ENCODE results near the gene HMX1.

HMX1 gene

GRCh38 chr4:8836664-8837171 is 34.9 kb downstream of the HMX1 start:
- no peak for DNase-seq (ENCODE audit: low read depth)
- no peak overlapping the region for H3K4me3 ChIP-seq (ENCODE audit: low read depth, low read length)
- TF ChIP-seq MYC (IDR thresholded peaks at IDR 0.05; ENCODE audit: low read depth, low read length), result no peak
- no peak for TF ChIP-seq POLR2A (IDR thresholded peaks at IDR 0.05; ENCODE audit: extremely low read depth, insufficient read length)
- no peak for TF ChIP-seq CTCF (IDR thresholded peaks at IDR 0.05; ENCODE audit: low read depth, low read length)

GRCh38 chr4:8835521-8836365 is 35.9 kb downstream of the HMX1 start:
- TF ChIP-seq CTCF (IDR thresholded peaks at IDR 0.05; ENCODE audit: low read depth, low read length), result no peak
- no peak for TF ChIP-seq MYC (IDR thresholded peaks at IDR 0.05; ENCODE audit: low read depth, low read length)
- no peak for TF ChIP-seq MAX (IDR thresholded peaks at IDR 0.05; ENCODE audit: low read depth, low read length)
- no peak for TF ChIP-seq POLR2A (IDR thresholded peaks at IDR 0.05; ENCODE audit: extremely low read depth, insufficient read length)
- H3K4me3 ChIP-seq (ENCODE audit: low read depth, low read length), result no peak overlapping the region
- no peak for DNase-seq (ENCODE audit: low read depth)

GRCh38 chr4:8834681-8835220 is 36.9 kb downstream of the HMX1 start:
- TF ChIP-seq MYC (IDR thresholded peaks at IDR 0.05; ENCODE audit: low read depth, low read length), result no peak
- no peak for TF ChIP-seq CTCF (IDR thresholded peaks at IDR 0.05; ENCODE audit: low read depth, low read length)
- TF ChIP-seq POLR2A (IDR thresholded peaks at IDR 0.05; ENCODE audit: extremely low read depth, insufficient read length), result no peak
- TF ChIP-seq MAX (IDR thresholded peaks at IDR 0.05; ENCODE audit: low read depth, low read length), result no peak
- no peak overlapping the region for H3K4me3 ChIP-seq (ENCODE audit: low read depth, low read length)
- DNase-seq (ENCODE audit: low read depth), result no peak

GRCh38 chr4:8832113-8832915 is 39.3 kb downstream of the HMX1 start:
- TF ChIP-seq MAX (IDR thresholded peaks at IDR 0.05; ENCODE audit: low read depth, low read length) (no peak), MYC (IDR thresholded peaks at IDR 0.05; ENCODE audit: low read depth, low read length) (no peak), POLR2A (IDR thresholded peaks at IDR 0.05; ENCODE audit: extremely low read depth, insufficient read length) (no peak), CTCF (IDR thresholded peaks at IDR 0.05; ENCODE audit: low read depth, low read length) (no peak)
- no peak overlapping the region for H3K4me3 ChIP-seq (ENCODE audit: low read depth, low read length)
- DNase-seq (ENCODE audit: low read depth), result no peak

GRCh38 chr4:8831221-8832112 is 40.2 kb downstream of the HMX1 start:
- no peak overlapping the region for H3K4me3 ChIP-seq (ENCODE audit: low read depth, low read length)
- no peak for DNase-seq (ENCODE audit: low read depth)
- TF ChIP-seq CTCF (IDR thresholded peaks at IDR 0.05; ENCODE audit: low read depth, low read length), result no peak
- TF ChIP-seq MYC (IDR thresholded peaks at IDR 0.05; ENCODE audit: low read depth, low read length), result no peak
- no peak for TF ChIP-seq POLR2A (IDR thresholded peaks at IDR 0.05; ENCODE audit: extremely low read depth, insufficient read length)
- TF ChIP-seq MAX (IDR thresholded peaks at IDR 0.05; ENCODE audit: low read depth, low read length), result no peak

All from NB4 (cell line).